Smooth muscle cell (in vitro differentiated cells): ENCODE data around the gene VPS39. TPM values are rescaled to one million over a fixed set of nuclear protein-coding genes. Genes with fewer than 3 reads are reported as not detected.
A peak's percentile ranks its signal among the peaks of the same experiment; 100 is the strongest.

ENCODE experiments used
- microRNA counts: library from miRNA; unstranded; fragments of <30 nt; microRNA quantifications from one replicate; lab custom pipeline; 2016
- microRNA-seq: library from miRNA; unstranded; fragments of <30 nt; microRNA quantifications from one replicate; pipeline ENCODE4, GENCODE V29; 2016; ENCODE audit warnings: borderline number of aligned reads
- polyA plus RNA-seq: library from polyadenylated mRNA; unstranded; fragments of >200 nt; fragmentation: Nextera tagmentation; extraction: Ambion mirVana; gene quantifications from 2 replicates; pipeline ENCODE4 v1.2.1, GENCODE V29; 2016
- small RNA-seq: library from RNA; depleted of rRNA; stranded (forward); fragments of <200 nt; gene quantifications from one replicate; pipeline ENCODE3, GENCODE V24; 2014
- total RNA-seq: library from RNA; depleted of rRNA; stranded (reverse); fragments of >200 nt; gene quantifications from 2 replicates; pipeline ENCODE4 v1.2.3, GENCODE V29; 2014

VPS39 gene
- total and polyA plus RNA-seq, 2 experiments from 2014 or later: 35.0 to 41.2 TPM

MicroRNA genes within 50 kb of the gene (microRNA counts, 767-probe panel; counts per million panel counts)
- 183 counts per million for microRNA hsa-miR-627 (lab: Ali Mortazavi, UCI)

Small RNA genes lying within 50 kb of the gene (microRNA-seq; reads per million reads assigned to microRNA genes)
- 22.2 reads per million, percentile 30 among the genes with 10 or more reads in this experiment for gene MIR627

Small RNA genes lying within 50 kb of the gene (small RNA-seq; reads per million reads assigned to genes)
- 0.08 reads per million for gene MIR627

Other genes starting within 250 kb of the VPS39 start
- gene EHD4, start 235.7 kb downstream of the VPS39 start, total RNA-seq: 11.5 TPM in 2 replicates
- gene EHD4, start 235.7 kb downstream of the VPS39 start, polyA plus RNA-seq: 15.8 and 19.2 TPM in 2 replicates
- gene PLA2G4E, start 187.3 kb downstream of the VPS39 start, total RNA-seq: 0.45 and 1.6 TPM in 2 replicates
- not detected in 2 replicates for gene PLA2G4E, start 187.3 kb downstream of the VPS39 start, polyA plus RNA-seq
- gene PLA2G4D, start 113.7 kb downstream of the VPS39 start, total RNA-seq: 0.36 TPM in 1 of 2 replicates, not detected in the other
- gene PLA2G4D, start 113.7 kb downstream of the VPS39 start, polyA plus RNA-seq: 0.17 TPM in 1 of 2 replicates, not detected in the other
- gene PLA2G4F, start 51.7 kb downstream of the VPS39 start, total RNA-seq: 1.3 and 2.4 TPM in 2 replicates
- 0.46 and 1.5 TPM in 2 replicates for gene PLA2G4F, start 51.7 kb downstream of the VPS39 start, polyA plus RNA-seq
- 12.6 and 18.9 TPM in 2 replicates for gene GANC, start 64.9 kb upstream of the VPS39 start, total RNA-seq
- 9.8 and 13.1 TPM in 2 replicates for gene GANC, start 64.9 kb upstream of the VPS39 start, polyA plus RNA-seq
- 82.3 and 118 TPM in 2 replicates for gene TMEM87A, start 65.1 kb upstream of the VPS39 start, total RNA-seq
- gene TMEM87A, start 65.1 kb upstream of the VPS39 start, polyA plus RNA-seq: 51.6 and 59.9 TPM in 2 replicates
- gene CAPN3, start 151.2 kb upstream of the VPS39 start, total RNA-seq: 0.58 and 1.6 TPM in 2 replicates
- 0.25 and 0.54 TPM in 2 replicates for gene CAPN3, start 151.2 kb upstream of the VPS39 start, polyA plus RNA-seq